ENCODE results near the gene MYO5B.

GRCh38 chr18:49876536-49876935, 318.4 kb downstream of the MYO5B start:
- TF ChIP-seq CTCF (IDR thresholded peaks at IDR 0.05 in 2 of 3, conservative IDR thresholded peaks at IDR 0.05 in 1 of 3; ENCODE audit: control insufficient read depth in 2 of 3, extremely low read depth in 1 of 3, insufficient read depth in 1 of 3, low read depth in 3 of 3, low read length in 3 of 3): no peak
- TF ChIP-seq SRF (IDR thresholded peaks at IDR 0.05; ENCODE audit: low read depth in 2 of 2, low read length in 2 of 2): no peak
- TF ChIP-seq FOXM1 (IDR thresholded peaks at IDR 0.05; ENCODE audit: low read depth, low read length): no peak
- no peak for TF ChIP-seq EP300 (IDR thresholded peaks at IDR 0.05; ENCODE audit: borderline replicate concordance in 1 of 2, control insufficient read depth in 1 of 2, low read depth in 2 of 2, low read length in 2 of 2)
